Ramos (cell line): ENCODE measurements around the gene FTSJ3.
"Not testable (repeated sequence)": the region's sequence is repeated elsewhere in the genome, so short reads cannot be mapped to it uniquely, and the experiment has no call there.

ENCODE experiments used
- in situ Hi-C: fragments of 300-500 bp; cut with MboI; formaldehyde crosslinking; loops from one replicate; pipeline ENCODE4 v1.14.3; 2022; ENCODE audit warnings: low sequenced_read_pairs; ENCODE audit not compliant: unreplicated experiment

Gene FTSJ3

GRCh38 chr17:63798572-63799106 is 28.8 kb downstream of the FTSJ3 start:
- in situ Hi-C loops, result no loop called here

GRCh38 chr17:63796375-63796774 is 31.1 kb downstream of the FTSJ3 start:
- in situ Hi-C loops, result not testable (repeated sequence)

- in situ Hi-C loops, result no loop called here
Measured at GRCh38 chr17:63792055-63792729, 35.3 kb downstream of the FTSJ3 start.

GRCh38 chr17:63790057-63790456 is 37.4 kb downstream of the FTSJ3 start:
- in situ Hi-C loops, result no loop called here

- in situ Hi-C loops, result no loop called here
Measured at GRCh38 chr17:63786971-63787711, 40.3 kb downstream of the FTSJ3 start.

- in situ Hi-C loops, result no loop called here
Measured at GRCh38 chr17:63786117-63786516, 41.3 kb downstream of the FTSJ3 start.

GRCh38 chr17:63785556-63785955 is 41.9 kb downstream of the FTSJ3 start:
- in situ Hi-C loops, result no loop called here

- in situ Hi-C loops, result no loop called here
Measured at GRCh38 chr17:63783522-63783921, 43.9 kb downstream of the FTSJ3 start.

GRCh38 chr17:63780928-63781327 is 46.5 kb downstream of the FTSJ3 start:
- in situ Hi-C loops, result no loop called here

- in situ Hi-C loops, result no loop called here
Measured at GRCh38 chr17:63780507-63780906, 47.0 kb downstream of the FTSJ3 start.

GRCh38 chr17:63775420-63775819 is 52.0 kb downstream of the FTSJ3 start:
- in situ Hi-C loops, result no loop called here

GRCh38 chr17:63774969-63775265 is 52.5 kb downstream of the FTSJ3 start:
- in situ Hi-C loops, result no loop called here

GRCh38 chr17:63774141-63774968 is 53.1 kb downstream of the FTSJ3 start, which contains the start of gene DDX42:
Gene DDX42, plus strand, starts transcription at chr17:63774170. Its CDS starts 12,880 bp downstream, at chr17:63787050.
- in situ Hi-C loops, result no loop called here

GRCh38 chr17:63773272-63774140 is 54.0 kb downstream of the FTSJ3 start, which contains the start of gene CCDC47:
Gene CCDC47, minus strand, starts transcription at chr17:63773597. Its CDS starts 7,422 bp downstream, at chr17:63766175.
- in situ Hi-C loops, result no loop called here

- in situ Hi-C loops, result no loop called here
Measured at GRCh38 chr17:63772801-63773271, 54.6 kb downstream of the FTSJ3 start.
